GM12874 (cell line): ENCODE data around the gene RFT1.

Experiments used
- TF ChIP-seq, protein P1 (sequence below): IDR thresholded peaks from 2 replicates; pipeline ENCODE4 v1.5.1; 2011; ENCODE audit warnings: low read depth, mild to moderate bottlenecking, control low read depth, low read length, moderate library complexity; ENCODE audit not compliant: insufficient read depth

Gene RFT1

DNA sequence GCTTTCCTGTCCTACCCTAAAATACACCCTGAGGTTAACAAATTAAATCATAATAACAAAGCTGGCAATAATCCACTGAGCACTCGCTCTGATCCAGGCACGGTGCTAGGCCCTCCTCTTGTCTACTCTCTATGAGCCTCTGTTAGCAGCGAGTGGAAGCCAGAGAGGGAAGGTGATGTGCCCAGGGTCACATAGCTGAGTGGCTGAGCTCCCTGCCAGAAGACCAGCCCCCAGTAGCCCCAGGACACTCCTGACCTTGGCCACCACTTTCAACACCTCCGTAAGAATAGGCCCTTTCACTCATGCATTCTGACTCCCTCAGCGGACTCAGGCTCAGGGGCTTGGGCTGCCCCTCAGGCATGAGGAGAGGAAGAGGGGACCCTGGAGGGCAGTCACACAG lies 21.2 kb upstream of the RFT1 start:
- TF ChIP-seq, protein P1, sequence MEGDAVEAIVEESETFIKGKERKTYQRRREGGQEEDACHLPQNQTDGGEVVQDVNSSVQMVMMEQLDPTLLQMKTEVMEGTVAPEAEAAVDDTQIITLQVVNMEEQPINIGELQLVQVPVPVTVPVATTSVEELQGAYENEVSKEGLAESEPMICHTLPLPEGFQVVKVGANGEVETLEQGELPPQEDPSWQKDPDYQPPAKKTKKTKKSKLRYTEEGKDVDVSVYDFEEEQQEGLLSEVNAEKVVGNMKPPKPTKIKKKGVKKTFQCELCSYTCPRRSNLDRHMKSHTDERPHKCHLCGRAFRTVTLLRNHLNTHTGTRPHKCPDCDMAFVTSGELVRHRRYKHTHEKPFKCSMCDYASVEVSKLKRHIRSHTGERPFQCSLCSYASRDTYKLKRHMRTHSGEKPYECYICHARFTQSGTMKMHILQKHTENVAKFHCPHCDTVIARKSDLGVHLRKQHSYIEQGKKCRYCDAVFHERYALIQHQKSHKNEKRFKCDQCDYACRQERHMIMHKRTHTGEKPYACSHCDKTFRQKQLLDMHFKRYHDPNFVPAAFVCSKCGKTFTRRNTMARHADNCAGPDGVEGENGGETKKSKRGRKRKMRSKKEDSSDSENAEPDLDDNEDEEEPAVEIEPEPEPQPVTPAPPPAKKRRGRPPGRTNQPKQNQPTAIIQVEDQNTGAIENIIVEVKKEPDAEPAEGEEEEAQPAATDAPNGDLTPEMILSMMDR: no peak

DNA sequence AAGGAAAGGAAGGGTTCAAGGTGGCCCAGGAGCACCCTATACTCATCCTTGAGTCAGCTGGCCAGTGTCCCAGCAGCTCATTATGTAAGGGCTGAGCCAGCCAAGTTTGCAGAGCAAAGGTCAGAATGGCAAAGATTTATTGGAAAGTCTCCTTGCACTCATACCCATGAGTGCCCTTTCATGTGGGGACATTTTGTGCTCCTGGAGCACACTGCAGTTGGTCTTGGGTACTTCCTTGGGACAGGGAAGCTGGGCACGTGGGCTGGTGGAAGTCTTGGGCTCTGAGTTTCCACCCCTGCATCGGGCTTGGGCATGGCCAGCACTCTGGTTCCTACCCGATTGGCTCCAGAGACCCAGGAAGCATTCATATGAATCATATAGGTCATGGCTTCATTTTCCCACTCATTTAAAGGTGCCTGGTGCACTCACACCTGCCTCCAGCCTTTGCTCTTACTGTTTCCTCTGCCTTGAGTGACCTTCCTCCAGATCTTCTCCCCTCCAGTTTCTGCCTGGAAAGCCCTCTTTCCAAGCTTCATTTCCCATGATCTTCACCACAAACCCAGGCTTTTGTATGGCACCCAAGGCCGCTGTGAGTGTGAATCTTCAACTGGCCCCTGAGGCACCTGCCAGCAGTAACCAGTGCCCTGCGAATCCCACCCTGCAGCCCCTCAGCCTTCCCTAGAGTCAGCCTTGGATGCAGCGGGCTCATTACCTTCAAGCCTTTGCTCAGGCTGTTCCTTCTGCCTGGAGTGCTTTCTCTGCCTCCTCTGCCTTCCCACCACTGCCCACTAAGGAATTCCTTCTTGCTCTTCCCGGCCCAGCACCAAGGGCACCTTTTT lies 20.2 kb upstream of the RFT1 start:
- TF ChIP-seq, protein P1: no peak

DNA sequence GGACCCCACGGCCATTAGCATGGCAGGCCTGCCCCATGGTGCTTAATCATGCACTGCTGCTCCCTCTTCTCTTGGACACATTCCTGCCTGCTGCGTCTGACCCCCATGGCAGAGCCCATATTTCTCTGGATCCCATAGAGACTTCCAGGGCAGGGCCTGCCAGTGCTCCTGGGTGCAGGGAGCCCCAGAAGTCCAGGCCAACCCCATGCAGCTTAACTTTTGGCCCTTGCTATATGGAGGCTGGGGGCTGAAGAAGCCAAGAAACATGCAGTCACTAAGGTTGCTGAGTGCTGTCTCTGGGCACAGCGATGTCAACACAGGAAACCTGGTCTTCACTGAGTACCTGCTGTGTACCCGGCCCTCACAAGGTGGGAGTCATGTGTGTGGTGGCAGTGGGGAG lies 19.5 kb upstream of the RFT1 start:
- TF ChIP-seq, protein P1: no peak

DNA sequence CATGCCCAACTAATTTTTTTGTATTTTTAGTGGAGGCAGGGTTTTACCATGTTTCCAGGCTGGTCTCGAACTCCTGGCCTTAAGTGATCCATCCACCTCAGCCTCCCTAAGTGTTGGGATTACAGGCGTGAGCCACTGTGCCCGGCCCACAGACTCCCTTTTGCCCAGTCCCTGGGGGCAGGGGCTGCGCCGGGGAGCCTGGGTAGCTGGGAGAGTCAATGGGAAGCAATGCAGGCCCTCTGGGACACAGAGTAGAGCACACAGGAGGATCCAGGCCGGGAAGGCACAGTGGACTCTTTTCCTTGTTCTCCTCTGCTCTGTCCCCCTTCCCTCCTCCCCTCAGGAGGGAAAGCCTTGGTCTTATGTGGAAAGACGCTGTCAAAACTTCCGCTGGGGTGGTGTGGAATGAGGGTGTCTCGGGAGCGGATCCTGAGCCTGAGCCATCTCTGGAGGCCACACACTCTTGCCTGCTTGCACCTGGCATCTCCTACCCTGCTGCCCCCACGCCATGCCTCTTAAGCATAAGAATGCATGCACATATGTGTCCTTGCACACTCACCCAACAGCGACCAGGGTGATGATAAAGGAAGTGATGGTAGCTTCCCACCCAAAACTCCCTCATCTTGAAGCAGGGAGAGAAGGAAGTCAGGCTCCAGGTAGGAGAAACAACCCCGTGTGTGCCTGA lies 18.9 kb upstream of the RFT1 start:
- TF ChIP-seq, protein P1: no peak

DNA sequence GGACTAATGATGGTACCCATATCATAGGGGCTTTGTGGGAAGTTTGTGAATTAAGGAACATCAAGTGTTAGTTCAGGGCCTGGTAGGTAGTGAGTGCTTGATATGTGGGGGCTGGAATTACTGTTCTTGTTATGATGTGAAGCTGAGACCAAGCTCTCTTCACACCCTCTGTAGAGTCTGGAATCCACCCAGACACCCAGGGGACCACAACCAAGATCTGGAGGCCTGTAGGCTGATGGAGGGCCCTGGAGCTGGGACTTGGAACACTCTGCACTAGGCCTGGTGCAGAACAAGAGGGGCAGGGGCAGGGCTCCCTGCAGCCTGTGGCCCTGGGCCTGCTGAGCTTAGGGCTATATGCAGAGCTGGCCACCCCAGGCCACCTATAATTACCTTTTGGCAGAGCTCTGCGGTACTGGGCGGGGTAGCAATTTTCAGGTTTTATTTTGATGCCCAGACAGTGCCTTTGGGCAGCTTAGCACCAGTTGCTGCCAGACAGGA lies 17.7 kb upstream of the RFT1 start:
- TF ChIP-seq, protein P1: no peak

DNA sequence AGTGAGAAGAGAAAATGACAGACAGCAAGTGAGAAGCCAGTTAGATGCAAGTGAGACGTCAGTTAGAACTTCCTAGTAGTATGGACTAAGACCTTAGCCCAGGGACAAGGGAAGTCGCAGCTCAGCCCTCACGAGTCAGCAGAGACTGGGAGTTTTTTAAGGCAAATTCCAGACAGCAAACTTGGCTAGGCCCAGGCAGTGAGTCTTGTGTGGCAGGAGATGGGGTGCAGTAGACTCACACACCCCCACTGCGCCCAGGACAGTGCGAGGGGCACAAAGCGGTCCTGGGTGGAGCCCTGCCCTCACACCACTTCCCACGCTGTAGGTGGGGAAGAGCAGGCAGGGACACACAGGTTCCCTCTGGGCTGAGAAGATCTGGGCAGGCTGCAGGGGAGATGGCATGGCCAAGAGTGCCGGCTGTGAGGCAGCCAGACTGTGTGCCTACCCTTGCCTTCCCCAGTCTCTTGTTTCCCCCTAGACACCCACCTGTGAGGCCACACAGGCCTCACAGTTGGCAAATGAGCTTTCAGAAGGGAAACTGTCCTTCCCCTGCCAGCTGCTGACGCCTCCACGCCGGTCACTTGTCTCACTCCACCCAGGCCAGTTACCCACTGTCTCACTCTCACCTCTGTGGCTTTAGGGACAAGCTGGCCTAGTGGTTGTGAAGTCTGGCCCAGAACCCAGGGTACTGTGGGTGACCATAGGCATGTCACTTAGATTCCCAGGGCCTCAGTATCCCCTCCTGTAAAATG lies 17.1 kb upstream of the RFT1 start:
- TF ChIP-seq, protein P1: no peak
